Hepatocyte (in vitro differentiated cells): ENCODE data around the gene YES1.

ENCODE experiments used
- CTCF ChIP-seq: fragments of 200-600 bp; sonication (generic); IDR thresholded peaks from 2 replicates; pipeline ENCODE4 v1.5.1; 2016; ENCODE audit warnings: antibody characterized with exemption, mild to moderate bottlenecking; ENCODE audit not compliant: poor library complexity
- EZH2 ChIP-seq: fragments of 200-600 bp; sonication (generic); IDR thresholded peaks from 2 replicates; pipeline ENCODE4 v1.6.1; 2016; ENCODE audit warnings: antibody characterized with exemption, mild to moderate bottlenecking, borderline replicate concordance

DNA sequence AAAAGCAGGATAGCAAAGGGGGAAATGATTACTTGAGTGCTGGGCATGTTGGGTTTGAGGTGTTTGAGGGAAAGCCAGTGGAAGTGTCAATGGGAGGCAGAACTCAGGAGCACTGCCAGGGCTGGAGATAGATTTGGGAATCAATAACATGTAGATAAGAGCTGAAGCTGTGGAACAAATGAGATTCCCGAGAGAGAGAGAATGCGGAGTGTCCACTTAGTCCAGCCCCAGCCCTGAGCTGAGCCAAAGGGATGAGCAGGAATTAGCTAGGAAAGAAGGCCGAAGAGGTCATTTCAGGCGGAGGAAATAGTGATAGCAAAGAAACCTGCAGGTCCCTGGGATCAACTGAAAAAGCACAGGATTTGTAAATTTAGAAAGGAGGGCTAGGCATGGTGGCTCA, 21.2 kb upstream of the YES1 start:
- TF ChIP-seq CTCF, result no peak
- no peak for TF ChIP-seq EZH2
